Stimulated activated CD4-positive, alpha-beta T cell treated with anti-CD3 and anti-CD28 coated beads, Interleukin-15, amount 100 ng/mL, for 24 hours (primary cell): ENCODE results near the gene HDAC2.

Source experiments
- DNase-seq: peaks from one replicate; pipeline ENCODE4 v3.0.0-alpha.2; 2020

HDAC2 gene

DNA sequence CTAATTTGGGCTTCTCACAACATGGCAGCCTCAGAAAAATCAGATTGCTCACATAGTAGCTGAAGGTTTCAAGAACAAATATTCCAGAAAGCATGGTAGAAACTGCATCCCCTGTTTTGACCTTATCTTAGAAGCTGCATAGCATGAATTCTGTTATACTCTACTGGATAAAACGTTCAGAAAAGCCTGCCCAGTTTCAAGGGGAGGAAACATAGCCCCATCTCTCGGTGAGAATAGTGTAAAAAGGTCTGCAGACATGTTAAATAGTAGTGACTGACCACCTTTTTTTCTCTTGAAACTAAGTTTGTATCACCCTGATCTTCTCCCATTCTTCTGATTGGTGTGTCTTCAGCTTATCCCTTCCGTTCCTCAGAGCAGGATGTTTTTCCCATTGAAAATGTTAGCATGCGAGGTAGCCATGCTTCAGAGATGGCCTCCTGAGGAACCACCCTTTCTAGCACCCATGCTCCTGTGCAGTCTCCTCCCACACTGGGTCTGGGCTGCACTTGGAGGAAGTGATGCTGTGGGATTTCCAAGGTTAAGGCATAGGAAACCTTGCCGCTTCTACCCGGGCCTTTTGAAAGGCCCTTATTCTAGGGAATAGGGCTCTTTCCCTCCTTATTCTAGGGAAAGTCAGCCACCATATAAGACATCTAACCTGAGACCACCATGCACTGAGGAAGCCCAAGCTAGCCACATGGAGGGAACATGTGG, 63.7 kb downstream of the HDAC2 start:
- no peak for DNase-seq

DNA sequence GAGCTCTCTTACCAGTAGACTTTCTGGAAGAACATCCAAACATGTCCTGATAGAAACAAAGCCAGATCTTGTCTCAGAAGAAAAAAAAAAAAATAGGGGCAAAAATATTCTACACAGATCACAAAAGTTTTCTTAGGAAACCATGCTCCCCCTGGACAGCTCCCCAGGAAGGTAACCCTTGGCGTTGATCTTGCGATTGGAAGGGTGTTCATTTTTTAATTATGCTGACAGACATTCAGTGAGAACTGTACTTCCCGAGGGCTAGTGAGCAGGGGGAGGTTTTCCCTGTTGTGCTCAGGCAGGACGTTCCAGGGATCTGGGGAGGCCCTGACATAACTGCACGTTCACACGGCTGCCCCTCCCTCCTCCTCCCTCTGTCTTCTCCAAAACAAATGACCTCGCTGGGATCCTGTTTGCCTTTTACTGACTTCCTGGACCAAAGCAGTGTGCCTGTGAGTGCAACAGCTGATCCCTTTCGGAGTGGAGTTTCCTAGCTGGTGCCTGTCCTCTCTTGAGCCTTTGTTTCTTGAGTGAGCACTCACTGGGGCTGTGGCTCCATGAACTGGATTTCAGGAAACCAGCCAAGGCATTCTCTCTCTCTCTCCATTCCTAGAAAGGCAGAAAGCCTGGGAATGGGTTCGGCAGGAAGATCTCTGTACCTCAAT, 67.2 kb downstream of the HDAC2 start:
- no peak for DNase-seq

DNA sequence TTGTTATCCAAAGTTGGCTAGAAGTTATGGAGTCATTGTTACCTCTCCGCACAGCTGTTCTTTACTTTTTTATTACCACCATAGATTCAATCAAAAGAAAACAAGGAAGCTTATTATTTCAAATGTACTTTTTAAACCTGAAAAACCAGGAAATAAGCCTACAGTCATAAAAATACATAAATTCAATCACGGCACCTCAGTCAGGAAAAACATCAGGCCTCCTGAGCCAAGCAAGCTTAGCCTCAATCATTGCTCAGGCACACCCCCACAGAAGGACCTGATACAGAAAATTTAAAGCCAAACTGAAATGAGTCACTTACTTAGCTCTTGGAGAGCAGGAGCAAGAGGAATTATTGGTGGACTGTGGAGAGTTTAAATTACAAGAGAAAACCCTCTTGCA, 69.5 kb downstream of the HDAC2 start:
- DNase-seq, result no peak

DNA sequence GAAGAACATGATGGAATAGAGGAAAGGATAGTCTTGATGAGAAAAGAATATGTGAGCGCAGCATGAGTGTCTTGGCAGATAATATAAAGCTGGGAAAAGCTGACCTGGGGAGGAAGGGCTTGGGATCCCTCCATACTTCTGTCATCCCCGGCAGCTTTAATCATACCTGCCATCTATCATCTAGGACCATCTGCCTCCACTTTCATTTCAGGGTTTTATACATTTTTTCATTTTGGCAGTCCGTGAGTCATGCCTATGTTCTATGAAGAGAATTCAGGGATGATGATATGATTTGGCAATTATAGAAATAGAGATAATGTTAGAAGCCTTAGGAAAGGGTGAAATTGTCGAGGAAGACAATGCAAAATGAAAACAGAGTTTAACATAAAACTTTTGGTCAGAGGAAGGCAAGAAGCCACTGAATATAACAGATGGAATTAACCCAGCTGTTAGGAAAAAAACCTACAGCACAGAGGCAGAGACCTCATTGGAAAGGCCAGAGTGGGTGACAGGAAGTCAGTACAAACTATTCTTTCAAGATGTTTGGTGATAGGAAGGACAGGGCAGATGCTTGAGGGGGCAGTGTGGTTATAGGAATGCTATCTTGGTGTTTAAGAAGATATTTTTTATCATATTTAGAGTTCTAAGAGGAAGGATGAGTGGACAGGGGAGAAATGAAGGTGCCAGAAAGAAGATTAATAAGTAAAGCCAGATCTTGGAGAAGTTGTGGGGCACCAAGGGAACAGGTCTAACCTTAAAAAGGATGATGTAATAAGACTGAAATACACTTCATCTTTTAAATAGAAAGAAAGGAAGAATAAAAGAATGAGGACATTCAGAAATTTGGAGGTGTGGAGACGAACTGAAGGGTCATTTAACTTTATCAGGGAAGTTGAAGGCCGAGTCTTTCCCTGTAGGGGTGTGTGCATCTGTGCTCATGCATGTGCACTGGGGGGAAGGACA, 76.0 kb downstream of the HDAC2 start:
- no peak for DNase-seq

DNA sequence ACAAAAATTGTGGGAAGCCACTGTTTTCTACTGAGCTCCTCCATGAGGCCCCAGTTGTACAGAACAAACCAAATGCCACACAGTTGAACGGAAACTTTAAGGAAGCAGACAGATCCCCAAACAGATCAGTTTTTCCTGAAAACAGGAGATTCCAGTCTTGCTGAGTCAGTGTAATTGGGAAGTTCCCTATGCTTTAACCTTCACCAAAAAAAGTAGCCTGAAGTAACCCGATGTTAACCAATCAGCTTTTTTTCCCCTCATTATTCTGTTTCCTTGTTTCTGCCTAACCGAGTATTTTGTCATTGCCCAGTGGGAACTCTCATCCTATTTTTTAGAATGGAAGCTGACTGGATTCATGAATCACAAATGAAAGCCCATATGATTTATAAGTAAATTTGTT, 77.1 kb downstream of the HDAC2 start:
- no peak for DNase-seq

DNA sequence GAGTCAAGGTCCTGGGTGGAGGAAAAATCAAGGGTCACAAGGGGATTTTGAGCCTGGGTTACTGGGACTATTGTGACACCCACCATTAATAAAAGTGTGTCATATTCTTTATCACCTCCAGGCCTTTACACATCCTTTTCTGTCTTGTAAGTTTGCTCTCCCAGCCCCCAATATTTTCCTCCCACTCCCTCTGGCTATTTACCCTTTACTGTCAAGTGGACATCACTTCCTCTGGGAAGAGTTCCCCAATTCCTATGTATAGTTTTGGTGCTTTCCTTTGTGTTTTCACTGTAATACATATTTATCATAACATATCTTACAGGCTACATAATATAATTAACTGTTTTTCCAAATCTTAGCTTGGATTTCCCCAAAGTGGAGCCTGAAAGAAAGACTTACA, 77.5 kb downstream of the HDAC2 start:
- no peak for DNase-seq

DNA sequence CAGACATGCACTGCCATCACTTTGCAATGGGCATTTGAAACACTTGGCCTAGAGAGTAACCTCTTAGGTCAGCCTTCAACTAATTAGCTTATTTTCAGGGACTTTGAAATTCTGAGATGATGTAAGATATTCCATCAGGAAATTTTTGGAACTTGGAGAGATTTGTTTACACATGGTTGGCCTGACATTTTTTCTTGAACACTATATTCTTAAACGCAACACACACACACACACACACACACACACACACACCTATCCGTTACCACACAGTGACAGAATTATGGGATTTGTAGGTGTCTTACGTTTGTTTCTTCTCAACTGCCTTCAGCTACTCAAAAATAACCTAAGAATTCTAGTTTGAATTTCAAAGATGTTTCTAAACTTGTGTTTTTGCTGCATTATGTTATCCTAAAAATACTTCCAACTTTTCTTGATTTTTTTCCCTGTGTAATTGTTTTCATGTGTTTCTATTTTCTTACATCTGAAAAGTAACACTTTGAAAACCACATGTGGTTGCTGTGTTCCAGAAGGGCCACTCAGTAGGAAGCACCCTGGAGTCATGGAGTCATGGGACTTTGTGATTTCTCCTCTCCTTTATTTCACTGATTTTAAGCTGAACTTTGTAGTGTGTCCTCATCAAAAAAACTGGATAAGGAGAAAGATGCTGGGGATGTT, 81.9 kb downstream of the HDAC2 start:
- no peak for DNase-seq

DNA sequence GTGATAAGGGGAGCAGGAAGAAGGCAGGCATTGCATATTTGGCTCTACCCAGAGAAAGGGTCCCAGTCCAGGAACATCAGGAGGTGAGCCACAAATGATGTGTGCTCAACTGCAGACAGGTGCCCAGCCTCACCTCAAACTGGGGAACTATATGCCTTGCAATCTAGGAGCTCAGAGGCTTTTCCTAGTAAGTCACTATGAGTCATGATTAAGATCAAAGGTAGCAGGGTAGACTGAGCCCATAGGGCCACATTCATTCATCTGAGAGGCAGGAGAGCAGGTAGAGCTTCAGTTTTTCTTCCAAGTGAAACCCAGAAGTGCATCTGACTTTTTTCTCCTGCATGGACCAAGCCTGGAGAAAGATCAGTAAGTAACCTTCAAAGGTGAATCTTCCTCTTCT, 82.5 kb downstream of the HDAC2 start:
- DNase-seq, result no peak

DNA sequence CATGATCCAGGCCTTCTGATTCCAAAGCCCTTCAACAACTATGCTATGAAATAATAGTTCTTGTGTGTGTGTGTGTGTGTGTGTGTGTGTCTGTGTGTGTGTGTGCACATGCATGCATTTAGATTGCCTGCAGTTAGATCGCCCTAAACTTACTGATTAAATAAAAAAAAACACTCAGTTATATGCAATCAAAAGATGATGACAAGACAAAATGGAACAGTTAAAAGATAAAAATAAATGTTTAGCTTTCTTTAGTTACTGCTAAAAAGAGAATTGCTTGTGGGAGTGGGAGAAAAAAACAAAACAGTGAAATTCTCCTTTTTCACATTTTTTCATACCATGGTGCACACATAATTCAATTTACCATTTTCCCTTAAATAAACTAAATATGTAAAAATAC, 84.4 kb downstream of the HDAC2 start:
- DNase-seq, result no peak

DNA sequence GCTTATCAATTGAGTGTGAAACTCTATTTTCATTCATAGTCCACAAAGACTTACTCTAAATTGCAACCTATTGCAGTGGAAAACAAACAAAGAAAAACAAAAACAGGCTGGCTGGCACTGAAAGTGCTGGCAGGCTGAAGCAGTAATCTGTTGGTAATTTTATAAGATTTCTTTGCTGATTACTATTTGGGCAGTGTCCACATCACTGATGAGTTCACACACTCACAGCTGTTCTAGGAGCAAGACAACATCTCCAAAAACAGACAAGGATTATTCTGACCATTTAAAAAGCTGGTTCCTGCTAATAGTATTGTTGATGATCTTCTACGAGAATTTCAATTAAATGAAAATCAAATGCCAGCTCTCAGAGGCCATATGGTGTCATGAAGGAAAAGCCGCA, 86.9 kb downstream of the HDAC2 start:
- DNase-seq, result no peak
